Subcutaneous adipose tissue (tissue), 4 donors: ENCODE measurements around the gene OR2S2. TPM values are rescaled to one million over a fixed set of nuclear protein-coding genes. Genes with fewer than 3 reads are reported as not detected.

ENCODE experiments used
- total RNA-seq, 4 donors: library from RNA; depleted of rRNA; stranded (reverse); fragments of >200 nt; gene quantifications; one replicate each; pipeline ENCODE4 v1.1.0, GENCODE V29; 2016
- TF ChIP-seq, protein P1 (sequence below): fragments of 450-650 bp; IDR thresholded peaks from one replicate; pipeline ENCODE4 v1.5.1; 2016; ENCODE audit warnings: low read depth, mild to moderate bottlenecking, control low read depth, antibody characterized with exemption, moderate library complexity

The OR2S2 gene
- total RNA-seq, 4 donors from 2014 or later: not detected

DNA sequence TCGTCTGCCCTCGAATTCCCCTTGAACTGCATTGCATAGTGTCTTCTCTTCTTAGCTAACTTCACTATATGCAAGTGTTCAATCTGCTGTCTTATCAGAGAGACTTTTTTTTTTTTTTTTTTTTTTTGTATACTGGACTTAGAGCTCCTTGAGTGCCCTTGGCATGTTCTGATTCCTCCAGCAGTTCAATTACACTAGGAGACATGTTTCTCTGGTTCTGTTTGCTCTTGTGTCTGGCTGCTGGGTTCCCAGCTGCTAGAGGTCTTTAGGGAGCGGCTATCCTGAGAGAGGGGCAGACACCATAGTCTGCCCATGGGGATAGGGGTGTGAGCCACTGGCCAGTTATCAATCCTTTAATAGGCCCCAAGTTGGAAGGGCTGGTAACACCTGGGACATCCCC, 13.1 kb downstream of the OR2S2 start:
- TF ChIP-seq, protein P1, sequence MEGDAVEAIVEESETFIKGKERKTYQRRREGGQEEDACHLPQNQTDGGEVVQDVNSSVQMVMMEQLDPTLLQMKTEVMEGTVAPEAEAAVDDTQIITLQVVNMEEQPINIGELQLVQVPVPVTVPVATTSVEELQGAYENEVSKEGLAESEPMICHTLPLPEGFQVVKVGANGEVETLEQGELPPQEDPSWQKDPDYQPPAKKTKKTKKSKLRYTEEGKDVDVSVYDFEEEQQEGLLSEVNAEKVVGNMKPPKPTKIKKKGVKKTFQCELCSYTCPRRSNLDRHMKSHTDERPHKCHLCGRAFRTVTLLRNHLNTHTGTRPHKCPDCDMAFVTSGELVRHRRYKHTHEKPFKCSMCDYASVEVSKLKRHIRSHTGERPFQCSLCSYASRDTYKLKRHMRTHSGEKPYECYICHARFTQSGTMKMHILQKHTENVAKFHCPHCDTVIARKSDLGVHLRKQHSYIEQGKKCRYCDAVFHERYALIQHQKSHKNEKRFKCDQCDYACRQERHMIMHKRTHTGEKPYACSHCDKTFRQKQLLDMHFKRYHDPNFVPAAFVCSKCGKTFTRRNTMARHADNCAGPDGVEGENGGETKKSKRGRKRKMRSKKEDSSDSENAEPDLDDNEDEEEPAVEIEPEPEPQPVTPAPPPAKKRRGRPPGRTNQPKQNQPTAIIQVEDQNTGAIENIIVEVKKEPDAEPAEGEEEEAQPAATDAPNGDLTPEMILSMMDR: no peak

DNA sequence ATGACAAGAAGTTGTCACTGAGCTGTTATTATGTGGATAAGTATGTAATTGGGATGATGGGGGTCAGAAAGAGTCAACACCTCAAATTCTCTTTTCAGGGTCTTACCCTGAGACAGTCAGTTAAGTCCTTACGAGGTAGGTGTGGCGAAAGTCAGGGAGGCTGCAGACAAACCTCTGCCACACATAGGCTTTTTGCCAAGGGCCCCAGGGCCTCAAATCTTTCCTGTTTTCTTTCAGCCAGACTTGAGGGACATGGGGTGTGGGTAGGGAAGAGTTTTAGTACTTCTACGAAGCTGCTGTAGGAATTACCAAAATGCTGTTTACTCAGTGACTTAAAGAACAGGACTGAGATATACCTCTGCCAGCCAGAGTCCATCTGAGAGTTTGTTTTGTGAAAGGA, 13.8 kb downstream of the OR2S2 start:
- TF ChIP-seq, protein P1: no peak

DNA sequence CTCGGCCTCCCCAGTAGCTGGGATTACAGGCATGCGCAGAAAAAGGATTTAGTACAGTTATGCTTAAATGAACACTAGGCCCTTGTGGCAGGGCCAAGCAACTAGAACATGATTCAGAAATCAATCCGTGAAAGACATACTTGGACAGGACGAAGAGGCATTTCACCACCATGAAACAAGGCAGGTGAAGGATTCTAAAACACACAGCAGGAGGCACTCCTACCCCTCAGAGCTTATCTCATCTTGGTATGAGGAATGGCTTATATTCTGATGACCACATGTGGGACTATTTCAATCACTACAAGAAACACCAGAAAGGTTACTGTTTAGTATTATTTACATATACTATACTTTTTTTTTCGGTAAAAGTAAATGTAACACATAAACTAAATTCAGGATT, 15.7 kb downstream of the OR2S2 start:
- TF ChIP-seq, protein P1: no peak

DNA sequence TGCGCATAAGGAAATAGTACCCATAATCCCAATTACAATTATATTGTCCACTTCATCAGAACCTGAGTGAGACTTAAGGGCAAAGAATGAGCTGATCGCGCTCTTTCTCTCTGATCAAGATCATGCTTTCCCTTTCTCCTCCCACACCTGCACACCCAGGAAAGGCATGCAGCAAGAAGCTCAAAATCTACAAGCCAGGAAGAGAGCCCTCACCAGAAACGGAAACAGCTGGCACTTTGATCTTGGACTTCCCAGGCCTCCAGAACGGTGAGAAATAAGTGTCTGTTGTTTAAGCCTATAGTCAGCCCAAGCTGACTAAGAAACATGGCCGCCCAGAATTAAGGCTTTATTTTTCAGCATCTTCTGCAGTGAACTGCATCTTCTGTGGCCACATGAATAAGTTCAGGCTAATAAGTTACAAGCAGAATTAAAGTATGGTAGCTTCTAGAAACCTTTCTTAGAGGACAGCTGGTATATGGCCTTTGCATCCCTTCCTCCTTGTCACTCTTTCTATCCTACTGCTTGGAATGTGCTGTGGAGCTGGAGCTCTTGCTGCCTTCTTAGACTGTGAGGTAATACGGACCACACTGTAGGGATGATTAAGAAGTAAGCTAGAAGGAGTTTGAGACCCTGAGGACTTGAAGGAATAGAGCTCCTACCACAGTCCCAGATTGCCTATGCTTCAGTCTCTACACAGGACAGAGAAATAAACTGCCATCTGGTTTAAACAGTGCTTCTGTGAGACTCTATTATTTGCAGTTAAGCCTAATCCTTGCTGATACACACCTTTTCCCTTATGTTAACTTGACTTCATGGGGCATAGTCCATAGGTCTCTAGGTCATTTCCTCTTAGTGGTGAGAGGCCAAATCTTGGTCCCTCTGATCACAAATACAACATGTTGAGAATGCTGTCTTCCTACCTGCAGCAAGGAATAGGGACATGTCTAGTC, 17.2 kb downstream of the OR2S2 start:
- TF ChIP-seq, protein P1: no peak

DNA sequence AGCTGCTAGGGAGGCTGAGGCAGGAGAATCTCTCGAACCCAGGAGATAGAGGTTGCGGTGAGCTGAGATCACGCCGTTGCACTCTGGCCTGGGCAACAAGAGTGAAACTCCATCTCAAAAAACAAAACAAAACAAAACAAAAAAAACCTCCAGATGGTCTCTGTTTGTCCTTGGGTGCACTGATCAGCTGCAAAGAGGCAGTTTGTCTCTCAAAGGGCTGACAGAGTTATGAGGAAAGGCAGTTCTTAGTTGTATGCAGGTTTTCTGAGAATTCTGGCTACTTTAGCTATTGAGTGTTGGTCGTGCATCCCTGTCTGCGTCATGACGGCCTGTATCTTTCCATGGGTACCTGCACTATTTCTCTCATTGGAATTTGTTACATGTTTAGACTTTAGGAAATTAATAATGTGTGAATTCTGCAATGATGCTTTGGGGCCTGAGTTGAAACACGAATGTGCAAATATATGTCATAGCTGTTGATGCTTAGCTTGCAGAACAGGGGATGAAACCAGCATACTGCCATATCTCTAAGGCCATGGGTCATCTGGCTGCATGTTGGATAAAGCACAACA, 18.2 kb downstream of the OR2S2 start:
- TF ChIP-seq, protein P1: no peak

DNA sequence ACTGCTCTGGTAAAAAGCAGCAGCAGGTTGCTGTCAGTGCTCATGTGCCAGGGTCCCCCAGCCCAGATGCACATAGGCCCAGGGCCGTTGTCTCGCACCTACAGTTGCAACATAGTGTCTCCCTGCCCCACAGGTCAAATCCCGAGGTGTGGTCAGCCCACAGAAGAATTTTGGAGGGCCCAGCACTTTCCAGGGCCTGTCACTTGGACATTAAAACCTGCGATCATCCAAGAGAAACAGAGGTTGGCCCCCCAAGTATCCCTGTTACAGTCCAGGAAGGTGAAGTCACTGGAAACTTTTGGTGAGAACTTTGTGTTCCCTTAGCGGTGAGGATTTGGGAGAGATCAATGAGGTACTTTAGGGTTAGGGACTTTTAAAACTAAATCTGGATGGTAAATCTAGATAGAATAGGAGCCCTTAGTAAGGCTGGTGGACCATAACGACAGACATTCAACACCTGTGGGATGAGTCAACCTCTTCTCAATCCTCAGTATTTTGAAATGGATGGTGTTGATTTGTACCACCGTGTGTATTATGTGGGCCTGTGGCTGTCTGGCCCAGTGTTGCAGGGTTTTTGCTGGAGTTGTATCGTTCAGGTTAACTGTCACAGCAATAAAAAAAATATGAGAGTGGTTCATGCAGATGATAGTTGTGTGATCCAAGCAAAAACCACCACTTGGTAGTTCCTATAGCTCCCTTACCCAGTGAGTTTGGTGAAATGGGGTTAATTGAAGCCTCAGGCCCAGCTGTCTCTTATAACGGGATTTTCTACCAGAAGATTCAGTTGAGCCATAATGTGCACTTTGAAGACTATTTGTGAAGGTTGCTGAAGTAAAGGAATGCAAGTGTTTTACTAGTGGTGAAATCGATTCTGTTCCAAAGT, 19.2 kb downstream of the OR2S2 start:
- TF ChIP-seq, protein P1: no peak
